Keratinocyte (primary cell): Measurements from ENCODE around the gene PAX8. TPM values are rescaled to one million over a fixed set of nuclear protein-coding genes. Genes with fewer than 3 reads are reported as not detected.

Source experiments
- DNase-seq: peaks from one replicate; pipeline ENCODE4 v3.0.0-alpha.2; 2011; ENCODE audit warnings: low read depth, missing footprints, low spot score
- FAIRE-seq: peaks from 2 replicates; lab custom pipeline; 2011; peaks lifted over from hg19 to GRCh38; lab: Jason Lieb, UNC
- H2AFZ ChIP-seq: 2 replicates; pipeline ENCODE4 v1.6.0; 2012; ENCODE audit warnings: low read length, control low read depth, inconsistent platforms; ENCODE audit not compliant: control insufficient read depth
- H3K27ac ChIP-seq: 2 replicates; pipeline ENCODE4 v1.5.1; 2011; ENCODE audit warnings: low read length; ENCODE audit not compliant: control insufficient read depth, insufficient read depth
- H3K27me3 ChIP-seq: 3 replicates; pipeline ENCODE4 v1.6.0; 2011; ENCODE audit warnings: low read length; ENCODE audit not compliant: control insufficient read depth, insufficient read depth; ENCODE audit errors: extremely low read depth
- H3K36me3 ChIP-seq, 2 experiments: 2 replicates in 1 of 2; 3 replicates in 1 of 2; pipeline ENCODE4 v1.5.1; 2011; ENCODE audit warnings: low read length in 2 of 2, mild to moderate bottlenecking in 1 of 2; ENCODE audit not compliant: control insufficient read depth in 2 of 2, insufficient read depth in 2 of 2; ENCODE audit errors: extremely low read depth in 1 of 2
- H3K4me1 ChIP-seq: 3 replicates; pipeline ENCODE4 v1.5.1; 2011; ENCODE audit warnings: low read length; ENCODE audit not compliant: control insufficient read depth, insufficient read depth; ENCODE audit errors: extremely low read depth
- H3K4me2 ChIP-seq: 3 replicates; pipeline ENCODE4 v1.6.0; 2011; ENCODE audit warnings: low read depth, low read length; ENCODE audit not compliant: control insufficient read depth, insufficient read depth; ENCODE audit errors: extremely low read depth
- H3K4me3 ChIP-seq, 3 experiments: fragments of 200-600 bp in 1 of 3; sonication (generic) in 1 of 3; 2 replicates in 2 of 3; 3 replicates in 1 of 3; pipeline ENCODE4 v1.5.1; 2011 to 2016; ENCODE audit warnings: low read length in 3 of 3, mild to moderate bottlenecking in 3 of 3, control low read depth in 2 of 3, inconsistent platforms in 1 of 3, low read depth in 1 of 3, mixed read lengths in 1 of 3, mixed run types in 1 of 3, moderate library complexity in 1 of 3; ENCODE audit not compliant: control insufficient read depth in 2 of 3, insufficient read depth in 2 of 3; ENCODE audit errors: extremely low read depth in 1 of 3
- H3K79me2 ChIP-seq: 2 replicates; pipeline ENCODE4 v1.6.0; 2012; ENCODE audit warnings: low read length; ENCODE audit not compliant: control insufficient read depth, insufficient read depth
- H3K9ac ChIP-seq: 3 replicates; pipeline ENCODE4 v1.6.0; 2011; ENCODE audit warnings: low read length; ENCODE audit not compliant: control insufficient read depth, insufficient read depth; ENCODE audit errors: extremely low read depth
- H3K9me1 ChIP-seq: 3 replicates; pipeline ENCODE4 v1.6.0; 2011; ENCODE audit warnings: low read length; ENCODE audit not compliant: control insufficient read depth, insufficient read depth; ENCODE audit errors: extremely low read depth
- H3K9me3 ChIP-seq: 2 replicates; pipeline ENCODE4 v1.5.1; 2012; ENCODE audit warnings: low read depth, low read length; ENCODE audit not compliant: control insufficient read depth
- H4K20me1 ChIP-seq: 3 replicates; pipeline ENCODE4 v1.6.0; 2011; ENCODE audit warnings: low read length; ENCODE audit not compliant: control insufficient read depth, insufficient read depth; ENCODE audit errors: extremely low read depth
- EZH2 ChIP-seq: IDR thresholded peaks from one replicate; pipeline ENCODE4 v1.6.1; 2012; ENCODE audit warnings: inconsistent platforms, mild to moderate bottlenecking, low read length, moderate library complexity
- dilution Hi-C: fragments of 300-500 bp; cut with MboI; formaldehyde crosslinking; loops from one replicate; pipeline ENCODE4 v1.7.0; 2020; ENCODE audit warnings: low sequenced_read_pairs; ENCODE audit not compliant: extremely low pct_ligation_motif_present
- polyA plus RNA-seq, 5 experiments: library from polyadenylated mRNA; depleted of rRNA in 3 of 5; stranded (reverse) in 3 of 5; stranded (forward) in 1 of 5; unstranded in 1 of 5; fragments of >200 nt; gene quantifications; 1 replicate in 1 of 5; 2 replicates in 3 of 5; 3 replicates in 1 of 5; pipeline versions ENCODE4 v1.2.1 to v1.2.3, GENCODE V29; 2011 to 2012; ENCODE audit warnings: missing spikeins in 2 of 5, low read depth in 1 of 5, low replicate concordance in 1 of 5
- TF ChIP-seq, protein P1 (sequence below), 3 experiments: IDR thresholded peaks in 1 of 3; conservative IDR thresholded peaks in 1 of 3; optimal IDR thresholded peaks in 1 of 3; 2 replicates in 2 of 3; 3 replicates in 1 of 3; pipeline versions ENCODE3 to v1.5.1; 2011; ENCODE audit warnings: low read length in 3 of 3, mild to moderate bottlenecking in 3 of 3, moderate library complexity in 2 of 3, control low read depth in 1 of 3, inconsistent platforms in 1 of 3; ENCODE audit not compliant: insufficient read depth in 2 of 3; ENCODE audit errors: extremely low read depth in 1 of 3

PAX8 gene
- polyA plus RNA-seq, 1 donor (not counting 4 experiments of a cell fraction or from before 2014, with no cell fraction given), result 3.4 TPM

GRCh38 chr2:113211226-113212105, 67.3 kb downstream of the PAX8 start:
- H3K79me2 ChIP-seq, result no peaks in the 10 kb centered on the region
- H3K27ac ChIP-seq, result peak overlapping the region; percentile 76
- TF ChIP-seq, protein P1, sequence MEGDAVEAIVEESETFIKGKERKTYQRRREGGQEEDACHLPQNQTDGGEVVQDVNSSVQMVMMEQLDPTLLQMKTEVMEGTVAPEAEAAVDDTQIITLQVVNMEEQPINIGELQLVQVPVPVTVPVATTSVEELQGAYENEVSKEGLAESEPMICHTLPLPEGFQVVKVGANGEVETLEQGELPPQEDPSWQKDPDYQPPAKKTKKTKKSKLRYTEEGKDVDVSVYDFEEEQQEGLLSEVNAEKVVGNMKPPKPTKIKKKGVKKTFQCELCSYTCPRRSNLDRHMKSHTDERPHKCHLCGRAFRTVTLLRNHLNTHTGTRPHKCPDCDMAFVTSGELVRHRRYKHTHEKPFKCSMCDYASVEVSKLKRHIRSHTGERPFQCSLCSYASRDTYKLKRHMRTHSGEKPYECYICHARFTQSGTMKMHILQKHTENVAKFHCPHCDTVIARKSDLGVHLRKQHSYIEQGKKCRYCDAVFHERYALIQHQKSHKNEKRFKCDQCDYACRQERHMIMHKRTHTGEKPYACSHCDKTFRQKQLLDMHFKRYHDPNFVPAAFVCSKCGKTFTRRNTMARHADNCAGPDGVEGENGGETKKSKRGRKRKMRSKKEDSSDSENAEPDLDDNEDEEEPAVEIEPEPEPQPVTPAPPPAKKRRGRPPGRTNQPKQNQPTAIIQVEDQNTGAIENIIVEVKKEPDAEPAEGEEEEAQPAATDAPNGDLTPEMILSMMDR (optimal IDR thresholded peaks at IDR 0.05 in 1 of 3, IDR thresholded peaks at IDR 0.05 in 1 of 3, conservative IDR thresholded peaks at IDR 0.05 in 1 of 3; ENCODE audit: extremely low read depth in 1 of 3, insufficient read depth in 2 of 3, low read length in 3 of 3), result no peak
- no peak for TF ChIP-seq EZH2
- H3K36me3 ChIP-seq, result peaks cover 0 to 1% of the 10 kb centered on the region in 2 experiments
- peak overlapping the region; percentile 7 to 22 (median 11) for H3K4me3 ChIP-seq
- H4K20me1 ChIP-seq, result no peaks in the 10 kb centered on the region
- H3K9me3 ChIP-seq, result no peaks in the 10 kb centered on the region
- no peaks in the 10 kb centered on the region for H3K27me3 ChIP-seq
- peak overlapping the region; percentile 79 for H3K4me2 ChIP-seq
- DNase-seq (no peak), FAIRE-seq (peak; percentile 97)
- peaks cover 33% of the 10 kb centered on the region for H3K4me1 ChIP-seq
- H3K9me1 ChIP-seq, result no peaks in the 10 kb centered on the region
- H2AFZ ChIP-seq, result peak overlapping the region; percentile 28
- H3K9ac ChIP-seq, result peak overlapping the region; percentile 64
- dilution Hi-C loops, result no loop called here

DNA sequence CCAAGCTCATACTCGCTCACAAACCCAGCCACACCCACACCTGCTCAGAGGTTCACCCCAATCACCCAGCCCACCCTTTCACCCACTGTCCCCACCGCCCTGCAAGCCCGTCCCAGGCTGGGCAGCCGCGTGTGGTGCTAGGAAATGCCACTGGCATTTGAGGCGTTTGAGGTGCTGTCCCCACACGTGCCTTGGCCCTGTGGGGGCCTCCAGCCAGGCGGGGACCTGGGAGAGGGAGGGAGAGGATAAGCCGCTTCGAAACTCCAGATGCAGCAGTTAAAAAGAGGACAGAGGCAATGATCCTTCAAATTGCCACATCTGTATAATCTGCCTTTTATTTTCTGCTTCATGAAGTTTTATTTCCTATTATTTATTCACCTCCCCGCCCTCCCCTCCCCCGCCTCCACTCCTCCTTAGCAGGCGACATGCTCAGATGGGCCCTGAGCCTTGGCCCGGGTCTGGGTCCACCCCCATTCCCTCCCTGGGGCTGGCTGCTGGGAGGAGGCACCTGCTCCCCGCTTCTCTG, 69.0 kb downstream of the PAX8 start:
- dilution Hi-C loops, result no loop called here
- Histone ChIP-seq H4K20me1 (no peaks in the 10 kb centered on the region), H3K79me2 (no peaks in the 10 kb centered on the region), H3K27me3 (no peaks in the 10 kb centered on the region), H3K9me3 (no peaks in the 10 kb centered on the region), H3K9ac (no peak overlapping the region), H3K9me1 (no peaks in the 10 kb centered on the region), H3K36me3 (no peaks in the 10 kb centered on the region), H3K4me3 (no peak overlapping the region), H3K4me2 (no peak overlapping the region), H3K4me1 (peaks cover 33% of the 10 kb centered on the region), H2AFZ (peak overlapping the region; percentile 21), H3K27ac (no peak overlapping the region)
- FAIRE-seq, result no peak
- DNase-seq, result no peak
- no peak for TF ChIP-seq EZH2
- TF ChIP-seq, protein P1 (optimal IDR thresholded peaks at IDR 0.05 in 1 of 3, IDR thresholded peaks at IDR 0.05 in 1 of 3, conservative IDR thresholded peaks at IDR 0.05 in 1 of 3; ENCODE audit: extremely low read depth in 1 of 3, insufficient read depth in 2 of 3, low read length in 3 of 3), result no peak
